ENCODE results near the gene FANCB. TPM values are rescaled to one million over a fixed set of nuclear protein-coding genes. Genes with fewer than 3 reads are reported as not detected.

Gene FANCB
- total and polyA plus RNA-seq, 2 of the 8 experiments (the other 6 are each of a cell fraction or from before 2014, with no cell fraction given), result 1.9 to 13.8 TPM

GRCh38 chrX:14922437-14922836 is 49.6 kb upstream of the FANCB start (continued):
- TF ChIP-seq CHD7 (IDR thresholded peaks at IDR 0.05; ENCODE audit: insufficient replicate concordance, low read length) (no peak), ASH2L (IDR thresholded peaks at IDR 0.05; ENCODE audit: low read length) (no peak), POU5F1 (IDR thresholded peaks at IDR 0.05; ENCODE audit: low read depth, low read length) (no peak), TBP (IDR thresholded peaks at IDR 0.05; ENCODE audit: low read depth, low read length) (no peak), EZH2 (IDR thresholded peaks at IDR 0.05; ENCODE audit: low read depth, low read length, severe bottlenecking) (no peak), CBX5 (IDR thresholded peaks at IDR 0.05; ENCODE audit: low read depth, low read length) (no peak), CBX8 (IDR thresholded peaks at IDR 0.05; ENCODE audit: borderline replicate concordance, low read depth, low read length) (no peak), BACH1 (IDR thresholded peaks at IDR 0.05; ENCODE audit: low read length) (no peak), CHD2 (IDR thresholded peaks at IDR 0.05; ENCODE audit: low read length) (no peak), SRF (IDR thresholded peaks at IDR 0.05; ENCODE audit: low read depth, low read length) (no peak), HDAC2 (IDR thresholded peaks at IDR 0.05; ENCODE audit: borderline replicate concordance in 1 of 2, low read depth in 2 of 2, low read length in 2 of 2) (no peak), YY1 (IDR thresholded peaks at IDR 0.05; ENCODE audit: low read depth, low read length) (no peak), RFX5 (IDR thresholded peaks at IDR 0.05; ENCODE audit: borderline replicate concordance, low read depth, low read length) (no peak)

Data from H1 (cell line).